ENCODE results near the gene ZBTB7A.

- TF ChIP-seq RAD21 (IDR thresholded peaks at IDR 0.05; ENCODE audit: low read depth) (no peak), ZNF274 (IDR thresholded peaks at IDR 0.05; ENCODE audit: low read depth, low read length) (no peak), CTCF (IDR thresholded peaks at IDR 0.05 in 2 of 3, conservative IDR thresholded peaks at IDR 0.05 in 1 of 3; ENCODE audit: borderline replicate concordance in 1 of 3, insufficient read depth in 1 of 3, low read depth in 2 of 3, low read length in 2 of 3) (no peak), EZH2 (IDR thresholded peaks at IDR 0.05) (no peak), SRF (IDR thresholded peaks at IDR 0.05; ENCODE audit: low read depth) (no peak)
Measured at GRCh38 chr19:4057931-4058692, 8.6 kb downstream of the ZBTB7A start.
